SK-N-SH (cell line): Measurements from ENCODE around the gene KIF9. TPM values are rescaled to one million over a fixed set of nuclear protein-coding genes. Genes with fewer than 3 reads are reported as not detected.
"Not testable (repeated sequence)": the region's sequence is repeated elsewhere in the genome, so short reads cannot be mapped to it uniquely, and the experiment has no call there.

Source experiments
- CTCF ChIA-PET: fragments of 300-600, 350-600 bp; formaldehyde crosslinking; extraction: SDS; loops from one replicate; lab custom pipeline; 2021; lab: Yijun Ruan, JAX
- POLR2A ChIA-PET: fragments of 350-600 bp; sonication (Branson Sonifier 250); formaldehyde crosslinking; extraction: SDS; loops from one replicate; lab custom pipeline; 2020; ENCODE audit warnings: antibody characterized with exemption, inconsistent platforms; lab: Yijun Ruan, JAX
- DNase-seq: peaks from one replicate; pipeline ENCODE4 v3.0.0; 2012
- H2AFZ ChIP-seq: fragments of 200-600 bp; sonication (generic); 2 replicates; pipeline ENCODE4 v1.8.1; 2016; ENCODE audit warnings: antibody characterized with exemption, mild to moderate bottlenecking, low read depth
- H3F3A ChIP-seq: fragments of 200-600 bp; sonication (generic); replicated peaks from 2 replicates; pipeline ENCODE3; 2016; ENCODE audit warnings: antibody characterized with exemption, mild to moderate bottlenecking; ENCODE audit not compliant: insufficient read depth
- H3K27ac ChIP-seq, 2 experiments: fragments of 200-500 bp in 1 of 2; fragments of 200-600 bp in 1 of 2; sonication (Bioruptor generic) in 1 of 2; sonication (generic), shearing (Covaris generic) in 1 of 2; 2 replicates each; pipeline versions ENCODE4 v1.5.1 to v1.6.1; 2014 to 2016; ENCODE audit warnings: low read depth in 2 of 2, inconsistent platforms in 1 of 2, low read length in 1 of 2, mild to moderate bottlenecking in 1 of 2, mixed read lengths in 1 of 2
- H3K27me3 ChIP-seq: fragments of 200-600 bp; sonication (generic), shearing (Covaris generic); 2 replicates; pipeline ENCODE4 v1.6.1; 2016; ENCODE audit warnings: mixed run types; ENCODE audit not compliant: insufficient read depth
- H3K36me3 ChIP-seq, 2 experiments: fragments of 200-500 bp in 1 of 2; fragments of 200-600 bp in 1 of 2; sonication (Bioruptor generic) in 1 of 2; sonication (generic) in 1 of 2; replicated peaks in 1 of 2; 2 replicates each; pipeline versions ENCODE3 to v1.5.1; 2014 to 2016; ENCODE audit warnings: low read length in 1 of 2, mild to moderate bottlenecking in 1 of 2; ENCODE audit not compliant: insufficient read depth in 2 of 2, control insufficient read depth in 1 of 2
- H3K4me1 ChIP-seq, 2 experiments: fragments of 200-500 bp in 1 of 2; fragments of 200-600 bp in 1 of 2; sonication (Bioruptor generic) in 1 of 2; sonication (generic), shearing (Covaris generic) in 1 of 2; 2 replicates each; pipeline versions ENCODE4 v1.5.1 to v1.6.1; 2014 to 2016; ENCODE audit warnings: low read depth in 1 of 2, low read length in 1 of 2, mixed run types in 1 of 2; ENCODE audit not compliant: insufficient read depth in 2 of 2, control insufficient read depth in 1 of 2
- H3K4me2 ChIP-seq: fragments of 200-600 bp; sonication (generic), shearing (Covaris generic); 2 replicates; pipeline ENCODE4 v1.6.1; 2017; ENCODE audit warnings: mixed run types
- H3K4me3 ChIP-seq, 2 experiments: fragments of 200-500 bp in 1 of 2; fragments of 200-600 bp in 1 of 2; sonication (Bioruptor generic) in 1 of 2; sonication (generic), shearing (Covaris generic) in 1 of 2; 2 replicates each; pipeline versions ENCODE4 v1.5.1 to v1.8.1; 2014 to 2016; ENCODE audit warnings: low read depth in 2 of 2, inconsistent platforms in 1 of 2, low read length in 1 of 2, mild to moderate bottlenecking in 1 of 2, mixed read lengths in 1 of 2, moderate library complexity in 1 of 2
- H3K79me2 ChIP-seq: fragments of 200-600 bp; sonication (generic); 2 replicates; pipeline ENCODE4 v1.8.1; 2017; ENCODE audit warnings: mild to moderate bottlenecking; ENCODE audit not compliant: insufficient read depth
- H3K9ac ChIP-seq: fragments of 200-600 bp; sonication (generic); 2 replicates; pipeline ENCODE4 v1.6.1; 2017; ENCODE audit warnings: mixed run types
- H3K9me2 ChIP-seq: fragments of 200-600 bp; sonication (generic); 2 replicates; pipeline ENCODE4 v1.6.1; 2017; ENCODE audit warnings: mixed run types
- H3K9me3 ChIP-seq: fragments of 200-600 bp; sonication (generic); 2 replicates; pipeline ENCODE4 v1.6.1; 2017; ENCODE audit warnings: mixed run types, mild to moderate bottlenecking, moderate library complexity
- H4K20me1 ChIP-seq: fragments of 200-600 bp; sonication (generic); 2 replicates; pipeline ENCODE4 v1.6.1; 2017; ENCODE audit warnings: mild to moderate bottlenecking, mixed run types; ENCODE audit not compliant: insufficient read depth
- CTCF ChIP-seq: fragments of 200-600 bp; sonication (generic); IDR thresholded peaks from 2 replicates; pipeline ENCODE4 v1.6.1; 2017; ENCODE audit warnings: antibody characterized with exemption, mild to moderate bottlenecking, moderate library complexity
- EZH2phosphoT487 ChIP-seq: fragments of 200-600 bp; sonication (generic); IDR thresholded peaks from 2 replicates; pipeline ENCODE4 v1.6.1; 2017; ENCODE audit warnings: low read depth, mixed run types, mild to moderate bottlenecking, antibody characterized with exemption, moderate library complexity, borderline replicate concordance
- GATA2 ChIP-seq: sonication (generic); formaldehyde crosslinking; IDR thresholded peaks from 2 replicates; pipeline ENCODE4 v1.5.0; 2020; ENCODE audit warnings: mild to moderate bottlenecking, missing genetic modification reagents
- NRF1 ChIP-seq: IDR thresholded peaks from 2 replicates; pipeline ENCODE4 v1.6.1; 2012; ENCODE audit warnings: low read depth, mild to moderate bottlenecking, low read length
- POLR2AphosphoS5 ChIP-seq: IDR thresholded peaks from 2 replicates; pipeline ENCODE4 v1.6.1; 2012; ENCODE audit warnings: low read depth, low read length
- RFX5 ChIP-seq: IDR thresholded peaks from 2 replicates; pipeline ENCODE4 v1.6.1; 2012; ENCODE audit warnings: mild to moderate bottlenecking, improper control_type of control experiment, low read length
- SIN3A ChIP-seq: IDR thresholded peaks from 2 replicates; pipeline ENCODE4 v1.6.1; 2012; ENCODE audit warnings: low read depth, mild to moderate bottlenecking, low read length, moderate library complexity, borderline replicate concordance
- WGBS: methylation state at CpG from one replicate; pipeline ENCODE4 v1.1.6; 2017; ENCODE audit warnings: low lambda C conversion rate; 5-methylcytosine and 5-hydroxymethylcytosine counted together
- polyA plus RNA-seq, 3 experiments: library from polyadenylated mRNA; depleted of rRNA; stranded (reverse); fragments of >200 nt; gene quantifications; 2 replicates each; pipeline ENCODE4 v1.2.3, GENCODE V29; 2012
- TF ChIP-seq, protein P1 (sequence below): IDR thresholded peaks from 2 replicates; pipeline ENCODE4; 2012
- TF ChIP-seq, protein P2 (sequence below): fragments of 150-350 bp; IDR thresholded peaks from 2 replicates; pipeline ENCODE4 v1.6.1; 2017; ENCODE audit warnings: antibody characterized with exemption, low read length, low read depth, borderline replicate concordance

The KIF9 gene
- polyA plus RNA-seq, 1 of the 3 experiments (the other 2 are of a cell fraction) = 31.8 TPM

- TF ChIP-seq CTCF = no peak
- TF ChIP-seq NRF1 = no peak
- TF ChIP-seq EZH2phosphoT487 = no peak
- no peak for TF ChIP-seq POLR2AphosphoS5
- TF ChIP-seq, protein P1, sequence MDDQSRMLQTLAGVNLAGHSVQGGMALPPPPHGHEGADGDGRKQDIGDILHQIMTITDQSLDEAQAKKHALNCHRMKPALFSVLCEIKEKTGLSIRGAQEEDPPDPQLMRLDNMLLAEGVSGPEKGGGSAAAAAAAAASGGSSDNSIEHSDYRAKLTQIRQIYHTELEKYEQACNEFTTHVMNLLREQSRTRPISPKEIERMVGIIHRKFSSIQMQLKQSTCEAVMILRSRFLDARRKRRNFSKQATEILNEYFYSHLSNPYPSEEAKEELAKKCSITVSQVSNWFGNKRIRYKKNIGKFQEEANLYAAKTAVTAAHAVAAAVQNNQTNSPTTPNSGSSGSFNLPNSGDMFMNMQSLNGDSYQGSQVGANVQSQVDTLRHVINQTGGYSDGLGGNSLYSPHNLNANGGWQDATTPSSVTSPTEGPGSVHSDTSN = no peak
- TF ChIP-seq, all 33 proteins: peak for 0
Observed at GRCh38 chr3:47310391-47310790, 27.8 kb upstream of the KIF9 start (continued).

- CTCF ChIA-PET = interaction anchor here (2.0 kb wide), 1 partner anchor 15 kb away, joined by 7 read pairs; no protein-coding TSS in a partner anchor
- peaks cover 39% of the 10 kb centered on the region; the same call in 1 of the 2 replicates for H3K79me2 ChIP-seq
- H3K4me2 ChIP-seq, H3K9me3 ChIP-seq, H3K27me3 ChIP-seq, H2AFZ ChIP-seq, H3K9me2 ChIP-seq, POLR2A ChIA-PET, H3K4me1 ChIP-seq, DNase-seq, H3K4me3 ChIP-seq, H3K27ac ChIP-seq, H4K20me1 ChIP-seq, H3F3A ChIP-seq, H3K9ac ChIP-seq: not testable (repeated sequence)
- 98% methylated on average over 14 of the region's 28 CpGs for WGBS
- peaks cover 0 to 18% of the 10 kb centered on the region in 2 experiments for H3K36me3 ChIP-seq
Observed at GRCh38 chr3:47309231-47309630, 26.6 kb upstream of the KIF9 start.

- WGBS = 94% methylated on average over 2 of the region's 2 CpGs
- no peaks in the 10 kb centered on the region for H4K20me1 ChIP-seq
- H2AFZ ChIP-seq = no peak overlapping the region
- H3K27me3 ChIP-seq = no peaks in the 10 kb centered on the region
- H3K4me2 ChIP-seq = no peak overlapping the region
- H3K27ac ChIP-seq = no peak overlapping the region
- ChIA-PET POLR2A (no interaction called here), CTCF (interaction anchor here (1.3 kb wide), 1 partner anchor 18 kb away, joined by 4 read pairs; no protein-coding TSS in a partner anchor)
- TF ChIP-seq RFX5 (no peak), GATA2 (CRISPR knock-in tag) (no peak), SIN3A (no peak)
- TF ChIP-seq, protein P2, sequence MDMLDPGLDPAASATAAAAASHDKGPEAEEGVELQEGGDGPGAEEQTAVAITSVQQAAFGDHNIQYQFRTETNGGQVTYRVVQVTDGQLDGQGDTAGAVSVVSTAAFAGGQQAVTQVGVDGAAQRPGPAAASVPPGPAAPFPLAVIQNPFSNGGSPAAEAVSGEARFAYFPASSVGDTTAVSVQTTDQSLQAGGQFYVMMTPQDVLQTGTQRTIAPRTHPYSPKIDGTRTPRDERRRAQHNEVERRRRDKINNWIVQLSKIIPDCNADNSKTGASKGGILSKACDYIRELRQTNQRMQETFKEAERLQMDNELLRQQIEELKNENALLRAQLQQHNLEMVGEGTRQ = no peak
- DNase-seq = no peak
- H3K9me3 ChIP-seq = no peaks in the 10 kb centered on the region
- no peaks in the 10 kb centered on the region for H3F3A ChIP-seq
- H3K36me3 ChIP-seq = peaks cover 4 to 26% of the 10 kb centered on the region in 2 experiments
- H3K79me2 ChIP-seq = peaks cover 29% of the 10 kb centered on the region; the same call in 1 of the 2 replicates
- no peak overlapping the region for H3K4me3 ChIP-seq
- H3K9ac ChIP-seq = no peak overlapping the region
- H3K9me2 ChIP-seq = no peaks in the 10 kb centered on the region
- no peaks in the 10 kb centered on the region for H3K4me1 ChIP-seq
Observed at GRCh38 chr3:47306022-47306421, 23.4 kb upstream of the KIF9 start.
